H1 (cell line): Measurements from ENCODE around the gene GRK5. TPM values are rescaled to one million over a fixed set of nuclear protein-coding genes. Genes with fewer than 3 reads are reported as not detected.

ENCODE experiments used
- CTCF ChIA-PET: fragments of 300-600 bp; sonication (Branson Sonifier 250); formaldehyde crosslinking; loops from one replicate; lab custom pipeline; 2021; ENCODE audit not compliant: partially characterized antibody; lab: Charles Lee
- POLR2A ChIA-PET: fragments of 300-600 bp; sonication (Branson Sonifier 250); formaldehyde crosslinking; loops from one replicate; lab custom pipeline; 2021; ENCODE audit warnings: inconsistent platforms; ENCODE audit not compliant: partially characterized antibody; lab: Charles Lee
- DNase-seq, 2 experiments: peaks; one replicate each; pipeline versions ENCODE4 v3.0.0 to v3.0.0-alpha.2; 2010 to 2022; ENCODE audit warnings: low spot score in 2 of 2, low read depth in 1 of 2, mixed read lengths in 1 of 2
- FAIRE-seq: peaks from 2 replicates; lab custom pipeline; 2011; peaks lifted over from hg19 to GRCh38; lab: Jason Lieb, UNC
- H2AFZ ChIP-seq: 2 replicates; pipeline ENCODE4 v1.8.1; 2012; ENCODE audit warnings: low read length, inconsistent platforms
- H2AK5ac ChIP-seq: 2 replicates; pipeline ENCODE4 v1.6.1; 2013; ENCODE audit warnings: low read depth, low read length
- H2BK120ac ChIP-seq: replicated peaks from 2 replicates; pipeline ENCODE3; 2013; ENCODE audit warnings: low read depth, low read length, inconsistent platforms
- H2BK12ac ChIP-seq: 2 replicates; pipeline ENCODE4 v1.6.1; 2013; ENCODE audit warnings: low read depth, low read length
- H2BK15ac ChIP-seq: 2 replicates; pipeline ENCODE4 v1.6.1; 2013; ENCODE audit warnings: low read length
- H2BK20ac ChIP-seq: 2 replicates; pipeline ENCODE4 v1.6.1; 2013; ENCODE audit warnings: low read length
- H2BK5ac ChIP-seq: 2 replicates; pipeline ENCODE4 v1.6.1; 2013; ENCODE audit warnings: low read depth, low read length
- H3K14ac ChIP-seq: 2 replicates; pipeline ENCODE4 v1.6.1; 2013; ENCODE audit warnings: inconsistent platforms; ENCODE audit not compliant: insufficient read length
- H3K18ac ChIP-seq: 2 replicates; pipeline ENCODE4 v1.6.1; 2013; ENCODE audit warnings: low read length; ENCODE audit errors: extremely low read depth
- H3K23ac ChIP-seq: 2 replicates; pipeline ENCODE4 v1.6.1; 2013; ENCODE audit warnings: inconsistent platforms; ENCODE audit not compliant: insufficient read length
- H3K23me2 ChIP-seq: 2 replicates; pipeline ENCODE4 v1.6.1; 2013; ENCODE audit warnings: low read depth, low read length
- H3K27ac ChIP-seq: 2 replicates; pipeline ENCODE4 v1.6.1; 2011; ENCODE audit warnings: low read depth, low read length, inconsistent platforms
- H3K27me3 ChIP-seq, 4 experiments: replicated peaks in 1 of 4; 1 replicate in 1 of 4; 2 replicates in 3 of 4; pipeline versions ENCODE4 v1.6.1 to v1.8.1; 2011 to 2013; ENCODE audit warnings: low read length in 3 of 4, mild to moderate bottlenecking in 3 of 4, inconsistent platforms in 2 of 4, mixed read lengths in 2 of 4, moderate library complexity in 1 of 4; ENCODE audit not compliant: control insufficient read depth in 3 of 4, insufficient read depth in 3 of 4; ENCODE audit errors: extremely low read depth in 1 of 4
- H3K36me3 ChIP-seq, 4 experiments: 2 replicates each; pipeline versions ENCODE4 v1.6.1 to v1.8.1; 2011 to 2013; ENCODE audit warnings: mild to moderate bottlenecking in 4 of 4, low read length in 3 of 4, moderate library complexity in 2 of 4, control low read depth in 1 of 4, inconsistent platforms in 1 of 4; ENCODE audit not compliant: insufficient read depth in 4 of 4, control insufficient read depth in 2 of 4
- H3K4ac ChIP-seq: replicated peaks from 2 replicates; pipeline ENCODE3; 2013; ENCODE audit warnings: low read length, low read depth, mixed read lengths, inconsistent platforms; ENCODE audit not compliant: insufficient read length
- H3K4me1 ChIP-seq, 4 experiments: replicated peaks in 1 of 4; 1 replicate in 1 of 4; 2 replicates in 3 of 4; pipeline versions ENCODE4 v1.6.1 to v1.8.1; 2011 to 2013; ENCODE audit warnings: low read length in 3 of 4, inconsistent platforms in 2 of 4, mixed read lengths in 1 of 4; ENCODE audit not compliant: insufficient read depth in 4 of 4, control insufficient read depth in 3 of 4
- H3K4me2 ChIP-seq, 2 experiments: 2 replicates each; pipeline versions ENCODE4 v1.6.1 to v1.8.1; 2011 to 2013; ENCODE audit warnings: low read depth in 2 of 2, low read length in 2 of 2, control low read depth in 1 of 2, inconsistent platforms in 1 of 2, mild to moderate bottlenecking in 1 of 2; ENCODE audit not compliant: insufficient read depth in 1 of 2
- H3K4me3 ChIP-seq, 4 experiments: fragments of 200-600, 300-600 bp in 1 of 4; sonication (generic), shearing (Covaris generic), sonication (Bioruptor Twin) in 1 of 4; 2 replicates each; pipeline versions ENCODE4 v1.5.1 to v1.8.1; 2011 to 2016; ENCODE audit warnings: low read length in 4 of 4, low read depth in 3 of 4, control low read depth in 2 of 4, inconsistent platforms in 2 of 4, mild to moderate bottlenecking in 2 of 4, mixed read lengths in 1 of 4, moderate library complexity in 1 of 4; ENCODE audit not compliant: insufficient read depth in 2 of 4; ENCODE audit errors: extremely low read depth in 1 of 4
- H3K56ac ChIP-seq: replicated peaks from 2 replicates; pipeline ENCODE3; 2013; ENCODE audit warnings: low read depth, mild to moderate bottlenecking, mixed read lengths, low read length, inconsistent platforms; ENCODE audit not compliant: insufficient read length
- H3K79me1 ChIP-seq: 2 replicates; pipeline ENCODE4 v1.6.1; 2013; ENCODE audit warnings: low read depth, low read length, control low read depth
- H3K79me2 ChIP-seq, 2 experiments: 2 replicates each; pipeline versions ENCODE4 v1.6.1 to v1.8.1; 2012 to 2013; ENCODE audit warnings: low read length in 2 of 2, mild to moderate bottlenecking in 2 of 2, inconsistent platforms in 1 of 2; ENCODE audit not compliant: insufficient read depth in 2 of 2, control insufficient read depth in 1 of 2
- H3K9ac ChIP-seq, 4 experiments: replicated peaks in 1 of 4; 1 replicate in 1 of 4; 2 replicates in 3 of 4; pipeline versions ENCODE4 v1.6.1 to v1.8.1; 2011 to 2013; ENCODE audit warnings: low read depth in 3 of 4, low read length in 3 of 4, control low read depth in 2 of 4, mild to moderate bottlenecking in 2 of 4, moderate library complexity in 2 of 4, inconsistent platforms in 1 of 4; ENCODE audit errors: extremely low read depth in 1 of 4
- H3K9me3 ChIP-seq, 2 experiments: 2 replicates each; pipeline versions ENCODE4 v1.6.1 to v1.8.1; 2012 to 2013; ENCODE audit warnings: mild to moderate bottlenecking in 2 of 2, moderate library complexity in 2 of 2, control low read depth in 1 of 2, inconsistent platforms in 1 of 2, low read depth in 1 of 2, low read length in 1 of 2, mixed read lengths in 1 of 2; ENCODE audit not compliant: insufficient read depth in 2 of 2
- H4K20me1 ChIP-seq, 2 experiments: replicated peaks in 1 of 2; 2 replicates each; pipeline versions ENCODE3 to v1.8.1; 2011 to 2013; ENCODE audit warnings: inconsistent platforms in 2 of 2, low read length in 2 of 2, mild to moderate bottlenecking in 1 of 2; ENCODE audit not compliant: insufficient read depth in 2 of 2, control insufficient read depth in 1 of 2
- H4K5ac ChIP-seq: 2 replicates; pipeline ENCODE4 v1.6.1; 2013; ENCODE audit warnings: low read length, low read depth, mixed read lengths, inconsistent platforms; ENCODE audit not compliant: insufficient read length
- H4K8ac ChIP-seq: 2 replicates; pipeline ENCODE4 v1.8.0; 2013; ENCODE audit warnings: mild to moderate bottlenecking, moderate library complexity, low read length, inconsistent platforms; ENCODE audit not compliant: insufficient read depth; ENCODE audit errors: extremely low read depth
- H4K91ac ChIP-seq: replicated peaks from 2 replicates; pipeline ENCODE3; 2013; ENCODE audit warnings: low read length, mixed read lengths, inconsistent platforms; ENCODE audit not compliant: insufficient read length
- CEBPB ChIP-seq: IDR thresholded peaks from 2 replicates; pipeline ENCODE4 v1.6.1; 2012; ENCODE audit warnings: low read depth, low read length
- POU5F1 ChIP-seq: IDR thresholded peaks from 2 replicates; pipeline ENCODE4 v1.6.1; 2011; ENCODE audit warnings: low read depth, mild to moderate bottlenecking, low read length, moderate library complexity
- WGBS, 2 experiments: shearing (Covaris generic) in 1 of 2; methylation state at CpG; one replicate each; pipeline versions ENCODE4 v1.1.6 to v1.1.7; 2013 to 2015; ENCODE audit warnings: low lambda C conversion rate in 2 of 2, mixed read lengths in 2 of 2, inconsistent platforms in 1 of 2, low coverage in 1 of 2, missing lambda C conversion rate in 1 of 2; ENCODE audit not compliant: insufficient replicate concordance in 2 of 2, insufficient coverage in 1 of 2, insufficient read length in 1 of 2; ENCODE audit errors: extremely low coverage in 1 of 2, missing lambda C conversion rate in 1 of 2; 5-methylcytosine and 5-hydroxymethylcytosine counted together
- polyA plus RNA-seq, 7 experiments: library from polyadenylated mRNA; depleted of rRNA in 3 of 7; stranded (reverse) in 5 of 7; unstranded in 2 of 7; fragments of >200 nt in 5 of 7; fragments of 200-250 nt in 2 of 7; gene quantifications; 1 replicate in 5 of 7; 2 replicates in 1 of 7; 4 replicates in 1 of 7; pipeline versions ENCODE4 v1.2.1 to v1.2.3, GENCODE V29; 2011 to 2013; ENCODE audit warnings: missing spikeins in 2 of 7, mixed read lengths in 2 of 7
- total RNA-seq: library from RNA; stranded (reverse); fragmentation: NEBNext Ultra II Directional; extraction: Animal tissue kit (Norgen Biotek cat#: 25700); gene quantifications from 2 replicates; pipeline ENCODE4 v1.2.1, GENCODE V29; 2021
- TF ChIP-seq, protein P1 (sequence below): IDR thresholded peaks from 2 replicates; pipeline ENCODE4 v1.6.1; 2012; ENCODE audit warnings: inconsistent platforms

The GRK5 gene
- total and polyA plus RNA-seq, 2 of the 8 experiments (the other 6 are each of a cell fraction or from before 2014, with no cell fraction given): 0.54 to 2.5 TPM

DNA sequence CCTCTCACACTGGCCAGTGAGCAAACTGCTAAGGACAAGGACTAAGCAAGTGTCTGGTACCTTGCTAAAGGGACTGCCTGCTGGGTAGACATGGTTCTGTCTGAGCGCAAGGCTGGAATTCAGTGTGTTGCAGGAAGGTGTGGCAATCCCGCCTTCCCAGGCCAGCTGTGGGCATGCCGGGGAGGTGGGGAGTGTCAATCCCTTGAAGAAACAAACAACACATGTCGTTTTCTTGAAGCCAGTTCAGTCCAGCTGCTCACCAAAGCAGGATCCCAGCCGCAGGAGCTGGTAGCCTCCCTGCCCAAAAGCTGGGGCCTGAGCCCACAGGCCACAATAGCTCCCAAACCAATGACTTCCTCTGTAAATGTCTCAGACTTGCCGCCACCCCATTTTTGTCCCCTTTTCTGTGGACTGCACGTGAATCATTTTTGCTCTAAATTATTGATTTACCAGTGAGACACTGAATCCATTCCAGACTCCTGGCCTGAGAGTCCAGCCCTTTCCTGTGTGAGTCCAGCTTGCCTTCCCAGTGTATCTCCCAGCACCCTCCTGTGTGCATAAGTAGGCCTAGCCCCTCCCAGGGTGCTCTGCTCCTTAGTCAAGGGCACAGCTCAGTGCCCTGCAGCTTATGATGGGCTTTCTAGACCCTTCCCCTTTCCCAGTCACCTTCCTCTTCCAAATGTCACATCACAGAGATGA lies 168.4 kb downstream of the GRK5 start:
- no peaks in the 10 kb centered on the region for H3K27me3 ChIP-seq
- no peak overlapping the region for H3K23ac ChIP-seq
- H3K9ac ChIP-seq: no peak overlapping the region
- no peak overlapping the region for H2BK15ac ChIP-seq
- H3K4ac ChIP-seq: no peak overlapping the region
- TF ChIP-seq, protein P1, sequence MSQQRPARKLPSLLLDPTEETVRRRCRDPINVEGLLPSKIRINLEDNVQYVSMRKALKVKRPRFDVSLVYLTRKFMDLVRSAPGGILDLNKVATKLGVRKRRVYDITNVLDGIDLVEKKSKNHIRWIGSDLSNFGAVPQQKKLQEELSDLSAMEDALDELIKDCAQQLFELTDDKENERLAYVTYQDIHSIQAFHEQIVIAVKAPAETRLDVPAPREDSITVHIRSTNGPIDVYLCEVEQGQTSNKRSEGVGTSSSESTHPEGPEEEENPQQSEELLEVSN: 0 out of 2 replicates have a peak, but pooled peaks have one; percentile 25
- TF ChIP-seq CEBPB (0 out of 2 replicates have a peak, but pooled peaks have one; percentile 4), POU5F1 (no peak)
- H2AFZ ChIP-seq: no peak overlapping the region
- no peak overlapping the region for H2BK20ac ChIP-seq
- no peak for FAIRE-seq
- H4K91ac ChIP-seq: no peak overlapping the region
- H4K5ac ChIP-seq: no peak overlapping the region
- H3K23me2 ChIP-seq: no peaks in the 10 kb centered on the region
- H4K8ac ChIP-seq: peak overlapping the region; percentile 11; the same call in 1 of the 2 replicates
- no peaks in the 10 kb centered on the region for H3K36me3 ChIP-seq
- H3K4me2 ChIP-seq: no peak overlapping the region
- 92% methylated on average over 7 of the region's 7 CpGs; no CpG with 5 or more reads in 1 of the 2 experiments for WGBS, 2 experiments
- no peaks in the 10 kb centered on the region for H4K20me1 ChIP-seq
- H3K79me2 ChIP-seq: no peaks in the 10 kb centered on the region
- no peaks in the 10 kb centered on the region for H3K9me3 ChIP-seq
- no peak overlapping the region for H2BK5ac ChIP-seq
- H3K56ac ChIP-seq: no peak overlapping the region
- ChIA-PET POLR2A (no interaction called here), CTCF (interaction anchor here (0.7 to 2.2 kb wide), 3 partner anchors 43 to 177 kb away, joined by 3 to 7 read pairs (median 3); no protein-coding TSS in a partner anchor)
- no peak overlapping the region for H3K27ac ChIP-seq
- DNase-seq: no peak
- H3K4me1 ChIP-seq: peaks cover 0 to 3% (median 0%) of the 10 kb centered on the region in 4 experiments; a peak in 1 of 7 replicates
- H2AK5ac ChIP-seq: no peak overlapping the region
- H3K79me1 ChIP-seq: no peaks in the 10 kb centered on the region
- no peak overlapping the region for H2BK120ac ChIP-seq
- no peak overlapping the region for H3K18ac ChIP-seq
- H3K14ac ChIP-seq: no peak overlapping the region
- H2BK12ac ChIP-seq: no peak overlapping the region
- no peak overlapping the region for H3K4me3 ChIP-seq
